Endothelial cell of umbilical vein (primary cell): Measurements from ENCODE around the gene LRRC28. TPM values are rescaled to one million over a fixed set of nuclear protein-coding genes. Genes with fewer than 3 reads are reported as not detected.

Experiments used
- BruUV-seq: library from RNA; stranded (reverse); fragments of 400-500 nt; replicated peaks from 2 replicates; lab custom pipeline; 2021; lab: Mats Ljungman, UMichigan
- CTCF ChIA-PET: fragments of 300-600, 350-600 bp; sonication (Branson Sonifier 250); formaldehyde crosslinking; loops from one replicate; lab custom pipeline; 2021; ENCODE audit warnings: antibody characterized with exemption, inconsistent platforms; lab: Charles Lee
- POLR2A ChIA-PET: fragments of 300-600, 350-600 bp; sonication (Branson Sonifier 250); formaldehyde crosslinking; loops from one replicate; lab custom pipeline; 2021; ENCODE audit warnings: antibody characterized with exemption, inconsistent platforms; lab: Charles Lee
- DNase-seq: peaks from one replicate; pipeline ENCODE4 v3.0.0-alpha.2; 2011; ENCODE audit warnings: low read depth, low spot score
- FAIRE-seq: peaks from 2 replicates; lab custom pipeline; 2011; peaks lifted over from hg19 to GRCh38; lab: Jason Lieb, UNC
- H2AFZ ChIP-seq: 2 replicates; pipeline ENCODE4 v1.6.0; 2012; ENCODE audit warnings: low read depth, low read length, control low read depth, inconsistent platforms
- H3K27ac ChIP-seq: 2 replicates; pipeline ENCODE4 v1.5.1; 2011; ENCODE audit warnings: low read depth, mild to moderate bottlenecking, control low read depth, low read length, moderate library complexity; ENCODE audit not compliant: insufficient read depth
- H3K27me3 ChIP-seq, 2 experiments: 2 replicates each; pipeline versions ENCODE4 v1.6.0 to v1.6.1; 2011; ENCODE audit warnings: low read length in 2 of 2, mixed read lengths in 1 of 2; ENCODE audit not compliant: control insufficient read depth in 2 of 2, insufficient read depth in 2 of 2
- H3K36me3 ChIP-seq, 2 experiments: 2 replicates in 1 of 2; 3 replicates in 1 of 2; pipeline ENCODE4 v1.5.1; 2011; ENCODE audit warnings: low read length in 2 of 2, mild to moderate bottlenecking in 1 of 2, moderate library complexity in 1 of 2; ENCODE audit not compliant: control insufficient read depth in 2 of 2, insufficient read depth in 2 of 2; ENCODE audit errors: extremely low read depth in 1 of 2
- H3K4me1 ChIP-seq: 3 replicates; pipeline ENCODE4 v1.5.1; 2011; ENCODE audit warnings: mild to moderate bottlenecking, low read length; ENCODE audit not compliant: control insufficient read depth, insufficient read depth; ENCODE audit errors: extremely low read depth
- H3K4me2 ChIP-seq: 2 replicates; pipeline ENCODE4 v1.6.1; 2011; ENCODE audit warnings: low read length, control low read depth, mixed read lengths; ENCODE audit not compliant: insufficient read depth
- H3K4me3 ChIP-seq, 3 experiments: fragments of 200-600 bp in 1 of 3; sonication (generic), shearing (Covaris generic) in 1 of 3; replicated peaks in 1 of 3; 2 replicates each; pipeline ENCODE4 v1.5.1; 2011 to 2016; ENCODE audit warnings: control low read depth in 3 of 3, low read length in 3 of 3, mild to moderate bottlenecking in 2 of 3, inconsistent platforms in 1 of 3, low read depth in 1 of 3, moderate library complexity in 1 of 3; ENCODE audit not compliant: insufficient read depth in 1 of 3
- H3K79me2 ChIP-seq: 2 replicates; pipeline ENCODE4 v1.6.0; 2012; ENCODE audit warnings: low read length, inconsistent platforms; ENCODE audit not compliant: control insufficient read depth, insufficient read depth
- H3K9ac ChIP-seq: replicated peaks from 2 replicates; pipeline ENCODE3; 2011; ENCODE audit warnings: low read length, control low read depth; ENCODE audit not compliant: insufficient read depth; ENCODE audit errors: extremely low read depth
- H3K9me1 ChIP-seq: replicated peaks from 3 replicates; pipeline ENCODE4 v1.6.0; 2011; ENCODE audit warnings: mild to moderate bottlenecking, low read length; ENCODE audit not compliant: control insufficient read depth, insufficient read depth; ENCODE audit errors: extremely low read depth
- H3K9me3 ChIP-seq: replicated peaks from 2 replicates; pipeline ENCODE4 v1.5.1; 2012; ENCODE audit warnings: low read length, inconsistent platforms; ENCODE audit not compliant: control insufficient read depth, insufficient read depth
- H4K20me1 ChIP-seq: replicated peaks from 2 replicates; pipeline ENCODE3; 2011; ENCODE audit warnings: mild to moderate bottlenecking, low read length; ENCODE audit not compliant: control insufficient read depth, insufficient read depth; ENCODE audit errors: extremely low read depth
- CTCF ChIP-seq, 2 donors: IDR thresholded peaks; 1 replicate in 1 of 2; 2 replicates in 1 of 2; pipeline ENCODE4 v1.5.1; 2011; ENCODE audit warnings: low read length in 2 of 2, mild to moderate bottlenecking in 2 of 2, moderate library complexity in 2 of 2, control low read depth in 1 of 2, inconsistent platforms in 1 of 2, low read depth in 1 of 2; ENCODE audit not compliant: insufficient read depth in 1 of 2; ENCODE audit errors: extremely low read depth in 1 of 2
- EZH2 ChIP-seq: IDR thresholded peaks from 2 replicates; pipeline ENCODE4 v1.6.1; 2012; ENCODE audit warnings: borderline replicate concordance, low read depth, mild to moderate bottlenecking, moderate library complexity, low read length, inconsistent platforms; ENCODE audit not compliant: severe bottlenecking
- FOS ChIP-seq: IDR thresholded peaks from 2 replicates; pipeline ENCODE4 v1.6.1; 2011; ENCODE audit warnings: mild to moderate bottlenecking, low read length, moderate library complexity, borderline replicate concordance; ENCODE audit not compliant: insufficient read depth
- GATA2 ChIP-seq: IDR thresholded peaks from 2 replicates; pipeline ENCODE4 v1.7.0; 2011; ENCODE audit warnings: low read depth, mild to moderate bottlenecking, moderate library complexity, mixed read lengths, low read length; ENCODE audit not compliant: insufficient read length, insufficient read depth
- JUN ChIP-seq: IDR thresholded peaks from 2 replicates; pipeline ENCODE4 v1.6.1; 2011; ENCODE audit warnings: borderline replicate concordance, low read depth; ENCODE audit not compliant: insufficient read length, insufficient read depth
- MAX ChIP-seq: IDR thresholded peaks from 2 replicates; pipeline ENCODE4 v1.6.1; 2011; ENCODE audit not compliant: insufficient read depth, insufficient read length
- MYC ChIP-seq: IDR thresholded peaks from one replicate; pipeline ENCODE4 v1.6.1; 2011; ENCODE audit warnings: mild to moderate bottlenecking, low read depth, low read length
- POLR2A ChIP-seq: IDR thresholded peaks from 2 replicates; pipeline ENCODE4 v1.6.1; 2012; ENCODE audit warnings: low read depth, mild to moderate bottlenecking, control low read depth, low read length
- POLR2AphosphoS5 ChIP-seq: IDR thresholded peaks from 2 replicates; pipeline ENCODE4 v1.6.1; 2012; ENCODE audit warnings: low read depth, mild to moderate bottlenecking, control low read depth, low read length, moderate library complexity; ENCODE audit not compliant: insufficient read depth
- dilution Hi-C: fragments of 300-500 bp; cut with MboI; formaldehyde crosslinking; loops from one replicate; pipeline ENCODE4 v1.15.0; 2019; ENCODE audit warnings: low sequenced_read_pairs; ENCODE audit not compliant: extremely low pct_ligation_motif_present
- intact Hi-C: fragments of 100-400 bp; cut with micrococcal nuclease; formaldehyde crosslinking; loops from one replicate; pipeline ENCODE4 v1.10.0; 2022
- polyA plus RNA-seq, 4 experiments: library from polyadenylated mRNA; depleted of rRNA in 3 of 4; stranded (reverse) in 3 of 4; unstranded in 1 of 4; fragments of >200 nt; gene quantifications; 2 replicates each; pipeline versions ENCODE4 v1.2.1 to v1.2.3, GENCODE V29; 2011 to 2012; ENCODE audit warnings: missing spikeins in 1 of 4
- total RNA-seq: library from RNA; stranded (reverse); gene quantifications from 2 replicates; pipeline ENCODE4 v1.2.3, GENCODE V29; 2021

Gene LRRC28
- total and polyA plus RNA-seq, 2 donors (not counting 3 experiments of a cell fraction or from before 2014, with no cell fraction given) = 19.6 to 26.7 TPM

- BruUV-seq = no TSS peak
- H3K4me2 ChIP-seq = peak overlapping the region; percentile 30
- FAIRE-seq = no peak
- DNase-seq = no peak
- ChIA-PET CTCF (interaction anchor here (1.2 to 1.4 kb wide), 3 partner anchors 9 to 380 kb away, joined by 3 to 5 read pairs (median 4); no protein-coding TSS in a partner anchor), POLR2A (no interaction called here)
- dilution Hi-C loops = no loop called here
- H3K9me1 ChIP-seq = no peaks in the 10 kb centered on the region
- H4K20me1 ChIP-seq = no peaks in the 10 kb centered on the region
- no peak overlapping the region for H3K4me3 ChIP-seq
- H2AFZ ChIP-seq = no peak overlapping the region
- intact Hi-C loops = no loop called here
- no peaks in the 10 kb centered on the region for H3K9me3 ChIP-seq
- H3K36me3 ChIP-seq = no peaks in the 10 kb centered on the region
- peaks cover 7% of the 10 kb centered on the region for H3K4me1 ChIP-seq
- H3K79me2 ChIP-seq = no peaks in the 10 kb centered on the region
- H3K9ac ChIP-seq = no peak overlapping the region
- H3K27ac ChIP-seq = peak overlapping the region; percentile 39
- no peak for TF ChIP-seq MAX
- TF ChIP-seq MYC = no peak
- TF ChIP-seq FOS = no peak
- TF ChIP-seq CTCF (IDR thresholded peaks at IDR 0.05; ENCODE audit: extremely low read depth in 1 of 2, insufficient read depth in 1 of 2, low read depth in 1 of 2, low read length in 2 of 2) = no peak
- no peak for TF ChIP-seq EZH2
- TF ChIP-seq JUN = no peak
- TF ChIP-seq GATA2 = no peak
- TF ChIP-seq POLR2AphosphoS5 = no peak
- TF ChIP-seq POLR2A = no peak
- H3K27me3 ChIP-seq = no peaks in the 10 kb centered on the region
These were observed 73.4 kb downstream of the LRRC28 start for GRCh38 chr15:99324700-99325099.
